HG02642 (cell line): ENCODE results near the gene DENND2A.
A peak's percentile ranks its signal among the peaks of the same experiment; 100 is the strongest.

ENCODE experiments used
- ATAC-seq: cut with Tn5 transposase; IDR thresholded peaks from one replicate; pipeline ENCODE4 v1.9.1; 2021; ENCODE audit warnings: mild to moderate bottlenecking; ENCODE audit not compliant: unreplicated experiment, poor library complexity

DENND2A gene

GRCh38 chr7:140478246-140479061 lies 162.2 kb downstream of the DENND2A start:
- ATAC-seq = peak; percentile 25

- no peak for ATAC-seq
Observed at GRCh38 chr7:140476698-140477261, 163.8 kb downstream of the DENND2A start.

GRCh38 chr7:140475747-140476333 lies 164.8 kb downstream of the DENND2A start:
- no peak for ATAC-seq
